GM12878 (cell line): ENCODE data around the gene PC. TPM values are rescaled to one million over a fixed set of nuclear protein-coding genes. Genes with fewer than 3 reads are reported as not detected.
A peak's percentile ranks its signal among the peaks of the same experiment; 100 is the strongest.
"Not testable (repeated sequence)": the region's sequence is repeated elsewhere in the genome, so short reads cannot be mapped to it uniquely, and the experiment has no call there.

Experiments used
- ATAC-seq: fragments of 200-7000 bp; cut with Tn5 transposase; 3 replicates; pipeline ENCODE4 v1.9.1; 2020; ENCODE audit warnings: mild to moderate bottlenecking, moderate library complexity
- BruUV-seq: library from RNA; stranded (reverse); fragments of 400-500 nt; replicated peaks from 2 replicates; lab custom pipeline; 2021; lab: Mats Ljungman, UMichigan
- CTCF ChIA-PET: fragments of 300-600 bp; sonication (Branson Sonifier 250); formaldehyde crosslinking; extraction: SDS; loops from one replicate; lab custom pipeline; 2021; ENCODE audit warnings: inconsistent platforms; lab: Yijun Ruan, JAX
- POLR2A ChIA-PET: fragments of 350-600 bp; formaldehyde crosslinking; extraction: SDS; loops from one replicate; lab custom pipeline; 2021; ENCODE audit warnings: inconsistent platforms; lab: Charles Lee
- RAD21 ChIA-PET: fragments of 300-600 bp; sonication (Branson Sonifier 250); formaldehyde crosslinking; loops from one replicate; lab custom pipeline; 2023; ENCODE audit warnings: antibody characterized with exemption; ENCODE audit not compliant: unreplicated experiment; lab: Charles Lee
- SMC1A ChIA-PET: fragments of 300-600 bp; sonication (Branson Sonifier 250); formaldehyde crosslinking; loops from one replicate; lab custom pipeline; 2023; ENCODE audit not compliant: unreplicated experiment, uncharacterized antibody; lab: Charles Lee
- DNase-seq: peaks from one replicate; pipeline ENCODE4 v3.0.0-alpha.2; 2011; ENCODE audit warnings: low read depth, low spot score
- FAIRE-seq: peaks from 3 replicates; lab custom pipeline; 2011; peaks lifted over from hg19 to GRCh38; lab: Jason Lieb, UNC
- H2AFZ ChIP-seq: 2 replicates; pipeline ENCODE4 v1.6.0; 2011; ENCODE audit warnings: low read depth, low read length, control low read depth; ENCODE audit not compliant: control insufficient read depth
- H3K27ac ChIP-seq: 2 replicates; pipeline ENCODE4 v1.5.1; 2011; ENCODE audit warnings: control low read depth; ENCODE audit not compliant: control insufficient read depth, insufficient read depth
- H3K27me3 ChIP-seq, 2 experiments: replicated peaks in 1 of 2; 2 replicates each; pipeline versions ENCODE4 v1.6.0 to v1.6.1; 2011; ENCODE audit warnings: low read length in 1 of 2; ENCODE audit not compliant: control insufficient read depth in 2 of 2, insufficient read depth in 2 of 2
- H3K36me3 ChIP-seq, 2 experiments: 2 replicates each; pipeline ENCODE4 v1.5.1; 2011; ENCODE audit warnings: low read length in 1 of 2; ENCODE audit not compliant: control insufficient read depth in 2 of 2, insufficient read depth in 2 of 2
- H3K4me1 ChIP-seq: 2 replicates; pipeline ENCODE4 v1.6.1; 2011; ENCODE audit warnings: mild to moderate bottlenecking, low read length, moderate library complexity, mixed read lengths; ENCODE audit not compliant: control insufficient read depth, insufficient read depth
- H3K4me2 ChIP-seq: 2 replicates; pipeline ENCODE4 v1.6.0; 2011; ENCODE audit warnings: control low read depth; ENCODE audit not compliant: control insufficient read depth, insufficient read depth
- H3K4me3 ChIP-seq: fragments of 200-600 bp; sonication (generic); 2 replicates; pipeline ENCODE4 v1.5.1; 2016
- H3K79me2 ChIP-seq: 2 replicates; pipeline ENCODE4 v1.6.0; 2011; ENCODE audit warnings: low read length; ENCODE audit not compliant: control insufficient read depth, insufficient read depth
- H3K9ac ChIP-seq: 2 replicates; pipeline ENCODE4 v1.8.0; 2011; ENCODE audit warnings: low read length, control low read depth, mixed read lengths; ENCODE audit not compliant: control insufficient read depth, insufficient read depth
- H3K9me3 ChIP-seq: replicated peaks from 3 replicates; pipeline ENCODE4 v1.5.1; 2011; ENCODE audit warnings: mild to moderate bottlenecking, low read length; ENCODE audit not compliant: control insufficient read depth, insufficient read depth
- H4K20me1 ChIP-seq: 2 replicates; pipeline ENCODE4 v1.6.0; 2011; ENCODE audit not compliant: control insufficient read depth, insufficient read depth
- E2F4 ChIP-seq: IDR thresholded peaks from 2 replicates; pipeline ENCODE4 v1.6.1; 2012; ENCODE audit warnings: low read depth, low read length, improper control_type of control experiment
- IKZF1 ChIP-seq: fragments of 450-650 bp; conservative IDR thresholded peaks from 2 replicates; pipeline ENCODE4 v1.6.1; 2017; ENCODE audit warnings: antibody characterized with exemption, mild to moderate bottlenecking
- IKZF2 ChIP-seq, 2 experiments: fragments of 450-650 bp; IDR thresholded peaks; 2 replicates each; pipeline ENCODE4 v1.6.1; 2017; ENCODE audit warnings: mild to moderate bottlenecking in 2 of 2, moderate library complexity in 2 of 2
- RUNX3 ChIP-seq: IDR thresholded peaks from 2 replicates; pipeline ENCODE4 v1.6.1; 2012; ENCODE audit warnings: low read length, inconsistent platforms
- in situ Hi-C: fragments of 300-500 bp; cut with MboI; formaldehyde crosslinking; loops from 9 replicates; pipeline ENCODE4 v1.14.3; 2018; ENCODE audit warnings: mixed read lengths
- intact Hi-C: fragments of 100-400 bp; cut with micrococcal nuclease; formaldehyde crosslinking; loops from one replicate; pipeline ENCODE4 v1.14.2; 2022; ENCODE audit not compliant: unreplicated experiment
- microRNA-seq: library from miRNA; unstranded; fragments of <30 nt; microRNA quantifications from one replicate; pipeline ENCODE4, GENCODE V29; 2018
- polyA plus RNA-seq, 11 experiments: library from polyadenylated mRNA; depleted of rRNA in 4 of 11; unstranded in 6 of 11; stranded (reverse) in 5 of 11; fragments of >200 nt; fragmentation: Nextera tagmentation in 4 of 11; fragmentation: Illumina TruSeq in 1 of 11; extraction: Ambion mirVana in 4 of 11; extraction: Trizol in 1 of 11; gene quantifications; 1 replicate in 1 of 11; 2 replicates in 10 of 11; pipeline versions ENCODE4 v1.2.1 to v1.2.3, GENCODE V29; 2011 to 2016; ENCODE audit warnings: inconsistent platforms in 2 of 11, missing spikeins in 2 of 11, low read depth in 1 of 11
- small RNA-seq: library from RNA; depleted of rRNA; stranded (forward); fragments of <200 nt; gene quantifications from one replicate; pipeline ENCODE3, GENCODE V24; 2014
- total RNA-seq, 4 experiments: library from RNA; depleted of rRNA in 3 of 4; stranded (reverse); fragments of >200 nt in 3 of 4; fragmentation: Illumina TruSeq in 1 of 4; extraction: Trizol in 1 of 4; gene quantifications; 2 replicates each; pipeline versions ENCODE4 v1.2.1 to v1.2.3, GENCODE V29; 2013 to 2021

Gene PC
- total and polyA plus RNA-seq, 10 of the 15 experiments (the other 5 are each of a cell fraction or from before 2014, with no cell fraction given): 0.22 to 10.3 (median 4.5) TPM

GRCh38 chr11:66800720-66801428, 157.3 kb downstream of the PC start (continued):
- TF ChIP-seq E2F4: no peak
- TF ChIP-seq IKZF2 (IDR thresholded peaks at IDR 0.05): peak; percentile 31 to 56; a peak in 2 of 4 replicates
- TF ChIP-seq RUNX3: peak; percentile 32; the same call in 1 of the 2 replicates
- TF ChIP-seq IKZF1: peak; percentile 46; the same call in 1 of the 2 replicates

- intact Hi-C loops, H3K79me2 ChIP-seq, H3K4me2 ChIP-seq, H3K9me3 ChIP-seq, DNase-seq, H3K27ac ChIP-seq, FAIRE-seq, H3K9ac ChIP-seq, H3K27me3 ChIP-seq, H3K36me3 ChIP-seq, BruUV-seq, in situ Hi-C loops, ATAC-seq, H4K20me1 ChIP-seq, H3K4me3 ChIP-seq, H2AFZ ChIP-seq: not testable (repeated sequence)
- ChIA-PET SMC1A (interaction anchor here (0.6 kb wide), 1 partner anchor 51 kb away, joined by 3 read pairs; no protein-coding TSS in a partner anchor), POLR2A (interaction anchor here (0.6 to 1.9 kb wide), 3 partner anchors 32 to 331 kb away, joined by 3 to 4 read pairs (median 3); no protein-coding TSS in a partner anchor), RAD21 (interaction anchor here (1.3 to 1.6 kb wide), 2 partner anchors 35 to 54 kb away, joined by 3 read pairs; no protein-coding TSS in a partner anchor), CTCF (interaction anchor here (0.8 to 1.6 kb wide), 2 partner anchors 28 to 34 kb away, joined by 3 to 5 read pairs; no protein-coding TSS in a partner anchor)
- TF ChIP-seq RUNX3: 0 out of 2 replicates have a peak, but pooled peaks have one; percentile 4
- H3K4me1 ChIP-seq: peaks cover 14% of the 10 kb centered on the region
Observed at GRCh38 chr11:66799815-66800214, 158.4 kb downstream of the PC start.

Small RNA genes lying within 50 kb of the gene (microRNA-seq; reads per million reads assigned to microRNA genes)
- gene MIR3163: not detected

Small RNA genes lying within 50 kb of the gene (small RNA-seq; reads per million reads assigned to genes)
- gene MIR3163: not detected
- gene RNU7-23P: not detected

Other genes with a start within 250 kb of the PC start
- gene SPTBN2, start 229.2 kb downstream of the PC start, total RNA-seq (2014; rRNA removed): 0.87 and 1.0 TPM in 2 replicates
- gene SPTBN2, start 229.2 kb downstream of the PC start, total RNA-seq (2014; rRNA removed; fragmentation: Illumina TruSeq; extraction: Trizol): 0.37 and 0.40 TPM in 2 replicates
- 0.69 and 0.98 TPM in 2 replicates for gene SPTBN2, start 229.2 kb downstream of the PC start, total RNA-seq (2021)
- gene SPTBN2, start 229.2 kb downstream of the PC start, polyA plus RNA-seq (2011; rRNA removed): not detected in 2 replicates
- gene SPTBN2, start 229.2 kb downstream of the PC start, polyA plus RNA-seq (2014; fragmentation: Illumina TruSeq; extraction: Trizol): 0.10 and 0.38 TPM in 2 replicates
- not detected for gene SPTBN2, start 229.2 kb downstream of the PC start, polyA plus RNA-seq (2014; fragmentation: Nextera tagmentation; extraction: Ambion mirVana)
- gene SPTBN2, start 229.2 kb downstream of the PC start, polyA plus RNA-seq (2014; rRNA removed): 0.74 and 0.77 TPM in 2 replicates
- gene SPTBN2, start 229.2 kb downstream of the PC start, polyA plus RNA-seq (2016; fragmentation: Nextera tagmentation; extraction: Ambion mirVana): not detected
- 30.6 and 32.9 TPM in 2 replicates for gene RCE1, start 114.9 kb downstream of the PC start, total RNA-seq (2014; rRNA removed)
- gene RCE1, start 114.9 kb downstream of the PC start, total RNA-seq (2014; rRNA removed; fragmentation: Illumina TruSeq; extraction: Trizol): 9.0 and 9.2 TPM in 2 replicates
- gene RCE1, start 114.9 kb downstream of the PC start, total RNA-seq (2021): 18.6 and 21.8 TPM in 2 replicates
- 5.1 and 10.9 TPM in 2 replicates for gene RCE1, start 114.9 kb downstream of the PC start, polyA plus RNA-seq (2011; rRNA removed)
- 4.0 and 8.3 TPM in 2 replicates for gene RCE1, start 114.9 kb downstream of the PC start, polyA plus RNA-seq (2014; fragmentation: Illumina TruSeq; extraction: Trizol)
- gene RCE1, start 114.9 kb downstream of the PC start, polyA plus RNA-seq (2014; fragmentation: Nextera tagmentation; extraction: Ambion mirVana): 1 to 10 TPM in 1 of 2 experiments, under 1 TPM in 1; 0.79 to 2.0 TPM
- gene RCE1, start 114.9 kb downstream of the PC start, polyA plus RNA-seq (2014; rRNA removed): 27.0 and 29.2 TPM in 2 replicates
- gene RCE1, start 114.9 kb downstream of the PC start, polyA plus RNA-seq (2016; fragmentation: Nextera tagmentation; extraction: Ambion mirVana): 10 to 100 TPM; 22.6 to 24.6 TPM
- gene LRFN4, start 101.3 kb downstream of the PC start, total RNA-seq (2014; rRNA removed): 26.4 and 33.9 TPM in 2 replicates
- gene LRFN4, start 101.3 kb downstream of the PC start, total RNA-seq (2014; rRNA removed; fragmentation: Illumina TruSeq; extraction: Trizol): 3.0 and 4.3 TPM in 2 replicates
- gene LRFN4, start 101.3 kb downstream of the PC start, total RNA-seq (2021): 39.2 and 43.8 TPM in 2 replicates
- gene LRFN4, start 101.3 kb downstream of the PC start, polyA plus RNA-seq (2011; rRNA removed): 1.7 and 5.5 TPM in 2 replicates
- gene LRFN4, start 101.3 kb downstream of the PC start, polyA plus RNA-seq (2014; fragmentation: Illumina TruSeq; extraction: Trizol): 0.06 and 0.66 TPM in 2 replicates
- under 1 TPM; 0.03 to 0.82 TPM for gene LRFN4, start 101.3 kb downstream of the PC start, polyA plus RNA-seq (2014; fragmentation: Nextera tagmentation; extraction: Ambion mirVana)
- 30.5 and 38.5 TPM in 2 replicates for gene LRFN4, start 101.3 kb downstream of the PC start, polyA plus RNA-seq (2014; rRNA removed)
- gene LRFN4, start 101.3 kb downstream of the PC start, polyA plus RNA-seq (2016; fragmentation: Nextera tagmentation; extraction: Ambion mirVana): 1 to 10 TPM; 2.4 to 7.1 TPM
- gene C11orf86, start 16.9 kb upstream of the PC start, total RNA-seq (2014; rRNA removed): not detected in 2 replicates
- not detected in 2 replicates for gene C11orf86, start 16.9 kb upstream of the PC start, total RNA-seq (2014; rRNA removed; fragmentation: Illumina TruSeq; extraction: Trizol)
- gene C11orf86, start 16.9 kb upstream of the PC start, total RNA-seq (2021): not detected in 2 replicates
- gene C11orf86, start 16.9 kb upstream of the PC start, polyA plus RNA-seq (2011; rRNA removed): not detected in 2 replicates
- not detected in 2 replicates for gene C11orf86, start 16.9 kb upstream of the PC start, polyA plus RNA-seq (2014; fragmentation: Illumina TruSeq; extraction: Trizol)
- gene C11orf86, start 16.9 kb upstream of the PC start, polyA plus RNA-seq (2014; fragmentation: Nextera tagmentation; extraction: Ambion mirVana): not detected
- not detected in 2 replicates for gene C11orf86, start 16.9 kb upstream of the PC start, polyA plus RNA-seq (2014; rRNA removed)
- not detected for gene C11orf86, start 16.9 kb upstream of the PC start, polyA plus RNA-seq (2016; fragmentation: Nextera tagmentation; extraction: Ambion mirVana)
- gene SYT12, start 64.8 kb upstream of the PC start, total RNA-seq (2014; rRNA removed): 2.0 and 2.3 TPM in 2 replicates
- 0.78 and 1.1 TPM in 2 replicates for gene SYT12, start 64.8 kb upstream of the PC start, total RNA-seq (2014; rRNA removed; fragmentation: Illumina TruSeq; extraction: Trizol)
- 1.4 and 1.6 TPM in 2 replicates for gene SYT12, start 64.8 kb upstream of the PC start, total RNA-seq (2021)
- not detected in 2 replicates for gene SYT12, start 64.8 kb upstream of the PC start, polyA plus RNA-seq (2011; rRNA removed)
- 0.06 and 0.65 TPM in 2 replicates for gene SYT12, start 64.8 kb upstream of the PC start, polyA plus RNA-seq (2014; fragmentation: Illumina TruSeq; extraction: Trizol)
- gene SYT12, start 64.8 kb upstream of the PC start, polyA plus RNA-seq (2014; fragmentation: Nextera tagmentation; extraction: Ambion mirVana): under 1 TPM; 0.02 to 0.11 TPM
- gene SYT12, start 64.8 kb upstream of the PC start, polyA plus RNA-seq (2014; rRNA removed): 1.3 and 1.4 TPM in 2 replicates
- gene SYT12, start 64.8 kb upstream of the PC start, polyA plus RNA-seq (2016; fragmentation: Nextera tagmentation; extraction: Ambion mirVana): under 1 TPM; 0.59 to 0.84 TPM
- 2.1 and 2.7 TPM in 2 replicates for gene RHOD, start 98.5 kb upstream of the PC start, total RNA-seq (2014; rRNA removed)
- gene RHOD, start 98.5 kb upstream of the PC start, total RNA-seq (2014; rRNA removed; fragmentation: Illumina TruSeq; extraction: Trizol): 0.72 and 0.83 TPM in 2 replicates
- gene RHOD, start 98.5 kb upstream of the PC start, total RNA-seq (2021): 2.2 and 2.6 TPM in 2 replicates
- gene RHOD, start 98.5 kb upstream of the PC start, polyA plus RNA-seq (2011; rRNA removed): 0.12 TPM in 1 of 2 replicates, not detected in the other
- 0.17 and 0.84 TPM in 2 replicates for gene RHOD, start 98.5 kb upstream of the PC start, polyA plus RNA-seq (2014; fragmentation: Illumina TruSeq; extraction: Trizol)
- gene RHOD, start 98.5 kb upstream of the PC start, polyA plus RNA-seq (2014; fragmentation: Nextera tagmentation; extraction: Ambion mirVana): under 1 TPM in 1 of 2 experiments, not detected in 1; 0.15 TPM
- gene RHOD, start 98.5 kb upstream of the PC start, polyA plus RNA-seq (2014; rRNA removed): 2.6 and 3.7 TPM in 2 replicates
- gene RHOD, start 98.5 kb upstream of the PC start, polyA plus RNA-seq (2016; fragmentation: Nextera tagmentation; extraction: Ambion mirVana): 1 to 10 TPM; 1.9 to 2.0 TPM
- gene KDM2A, start 160.9 kb upstream of the PC start, total RNA-seq (2014; rRNA removed): 32.5 and 41.1 TPM in 2 replicates
- gene KDM2A, start 160.9 kb upstream of the PC start, total RNA-seq (2014; rRNA removed; fragmentation: Illumina TruSeq; extraction: Trizol): 41.0 and 42.0 TPM in 2 replicates
- gene KDM2A, start 160.9 kb upstream of the PC start, total RNA-seq (2021): 62.0 and 69.3 TPM in 2 replicates
- 34.2 and 66.1 TPM in 2 replicates for gene KDM2A, start 160.9 kb upstream of the PC start, polyA plus RNA-seq (2011; rRNA removed)
- 53.7 and 65.7 TPM in 2 replicates for gene KDM2A, start 160.9 kb upstream of the PC start, polyA plus RNA-seq (2014; fragmentation: Illumina TruSeq; extraction: Trizol)
- 10 to 100 TPM; 10.5 to 13.0 TPM for gene KDM2A, start 160.9 kb upstream of the PC start, polyA plus RNA-seq (2014; fragmentation: Nextera tagmentation; extraction: Ambion mirVana)
- gene KDM2A, start 160.9 kb upstream of the PC start, polyA plus RNA-seq (2014; rRNA removed): 43.2 and 49.2 TPM in 2 replicates
- gene KDM2A, start 160.9 kb upstream of the PC start, polyA plus RNA-seq (2016; fragmentation: Nextera tagmentation; extraction: Ambion mirVana): 10 to 100 TPM; 19.0 to 21.8 TPM